ENCODE results near the gene S100A6.

DNA sequence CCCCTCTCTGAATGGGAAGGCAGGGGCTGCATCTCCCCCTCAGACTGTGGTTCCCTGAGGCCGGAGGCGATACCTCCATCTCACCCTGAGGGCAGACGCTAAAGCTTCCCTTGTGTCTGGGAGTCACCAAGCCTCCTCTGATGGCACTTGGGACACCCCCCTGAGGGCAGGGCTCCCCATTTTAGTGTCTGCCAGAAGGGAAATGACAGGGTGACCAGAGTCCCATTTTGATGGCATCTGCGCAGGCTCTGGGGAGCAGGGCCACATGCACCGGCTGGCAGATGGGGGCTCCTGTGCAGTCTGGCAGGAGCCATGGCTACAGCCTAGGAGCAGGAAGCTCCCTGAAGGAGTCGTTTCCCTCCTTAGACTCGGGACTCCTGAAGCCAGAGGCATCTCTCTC is 28.2 kb upstream of the S100A6 start:
- TF ChIP-seq POLR2A (IDR thresholded peaks at IDR 0.05) = no peak
- TF ChIP-seq, protein P1, sequence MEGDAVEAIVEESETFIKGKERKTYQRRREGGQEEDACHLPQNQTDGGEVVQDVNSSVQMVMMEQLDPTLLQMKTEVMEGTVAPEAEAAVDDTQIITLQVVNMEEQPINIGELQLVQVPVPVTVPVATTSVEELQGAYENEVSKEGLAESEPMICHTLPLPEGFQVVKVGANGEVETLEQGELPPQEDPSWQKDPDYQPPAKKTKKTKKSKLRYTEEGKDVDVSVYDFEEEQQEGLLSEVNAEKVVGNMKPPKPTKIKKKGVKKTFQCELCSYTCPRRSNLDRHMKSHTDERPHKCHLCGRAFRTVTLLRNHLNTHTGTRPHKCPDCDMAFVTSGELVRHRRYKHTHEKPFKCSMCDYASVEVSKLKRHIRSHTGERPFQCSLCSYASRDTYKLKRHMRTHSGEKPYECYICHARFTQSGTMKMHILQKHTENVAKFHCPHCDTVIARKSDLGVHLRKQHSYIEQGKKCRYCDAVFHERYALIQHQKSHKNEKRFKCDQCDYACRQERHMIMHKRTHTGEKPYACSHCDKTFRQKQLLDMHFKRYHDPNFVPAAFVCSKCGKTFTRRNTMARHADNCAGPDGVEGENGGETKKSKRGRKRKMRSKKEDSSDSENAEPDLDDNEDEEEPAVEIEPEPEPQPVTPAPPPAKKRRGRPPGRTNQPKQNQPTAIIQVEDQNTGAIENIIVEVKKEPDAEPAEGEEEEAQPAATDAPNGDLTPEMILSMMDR (IDR thresholded peaks at IDR 0.05) = no peak
- no peak for TF ChIP-seq EP300 (IDR thresholded peaks at IDR 0.05)
- TF ChIP-seq POLR2AphosphoS5 (IDR thresholded peaks at IDR 0.05) = no peak

Measured in suprapubic skin (tissue), 4 donors.